Measurements from ENCODE around the gene FBLN5. TPM values are rescaled to one million over a fixed set of nuclear protein-coding genes. Genes with fewer than 3 reads are reported as not detected.

FBLN5 gene
- 145 and 152 TPM in 2 replicates for total RNA-seq

GRCh38 chr14:91947475-91948184 lies at the start of gene FBLN5:
TSS of gene FBLN5 (minus strand) at chr14:91947694. CDS start at chr14:91947229, 465 bp downstream.

GRCh38 chr14:91867316-91867988 lies 80.0 kb downstream of the FBLN5 start, which contains the start of gene TC2N:
TSS of gene TC2N (minus strand) at chr14:91867536. CDS start at chr14:91813769, 53,767 bp downstream.

Other genes starting within 250 kb of the FBLN5 start
- under 0.01 TPM in 1 of 2 replicates, not detected in the other for gene CATSPERB, start 215.6 kb downstream of the FBLN5 start, total RNA-seq
- gene TC2N, start 80.2 kb downstream of the FBLN5 start, total RNA-seq = 0.29 and 0.53 TPM in 2 replicates
- 31.4 and 34.0 TPM in 2 replicates for gene TRIP11, start 92.4 kb upstream of the FBLN5 start, total RNA-seq
- gene ATXN3, start 158.9 kb upstream of the FBLN5 start, total RNA-seq = 11.5 and 39.5 TPM in 2 replicates
- 459 and 522 TPM in 2 replicates for gene NDUFB1, start 174.0 kb upstream of the FBLN5 start, total RNA-seq
- 38.6 and 58.0 TPM in 2 replicates for gene CPSF2, start 174.3 kb upstream of the FBLN5 start, total RNA-seq